Activated naive CD8-positive, alpha-beta T cell treated with anti-CD3 and anti-CD28 coated beads for 36 hours (primary cell): Measurements from ENCODE around the gene NEDD4L. TPM values are rescaled to one million over a fixed set of nuclear protein-coding genes. Genes with fewer than 3 reads are reported as not detected.

Experiments
- DNase-seq: peaks from one replicate; pipeline ENCODE4 v3.0.0; 2021
- H3K27ac Mint-ChIP-seq: one replicate; pipeline ENCODE4 v1.8.0; 2022; ENCODE audit warnings: mild to moderate bottlenecking, moderate library complexity, mixed read lengths
- H3K27me3 Mint-ChIP-seq: one replicate; pipeline ENCODE4 v1.8.0; 2022; ENCODE audit warnings: mild to moderate bottlenecking, mixed read lengths
- H3K36me3 Mint-ChIP-seq: one replicate; pipeline ENCODE4 v1.8.0; 2021; ENCODE audit warnings: mild to moderate bottlenecking, mixed read lengths
- H3K4me1 Mint-ChIP-seq: one replicate; pipeline ENCODE4 v1.8.0; 2021; ENCODE audit warnings: mixed read lengths
- H3K4me3 Mint-ChIP-seq: one replicate; pipeline ENCODE4 v1.8.0; 2022; ENCODE audit warnings: mild to moderate bottlenecking, moderate library complexity, mixed read lengths
- H3K9me3 Mint-ChIP-seq: one replicate; pipeline ENCODE4 v1.8.0; 2022; ENCODE audit warnings: mixed read lengths
- total RNA-seq, 2 experiments: library from RNA; stranded (reverse); gene quantifications; one replicate each; pipeline ENCODE4 v1.2.3, GENCODE V29; 2021

The NEDD4L gene
- total RNA-seq, 2 experiments from 2014 or later: 10.5 to 14.4 TPM

DNA sequence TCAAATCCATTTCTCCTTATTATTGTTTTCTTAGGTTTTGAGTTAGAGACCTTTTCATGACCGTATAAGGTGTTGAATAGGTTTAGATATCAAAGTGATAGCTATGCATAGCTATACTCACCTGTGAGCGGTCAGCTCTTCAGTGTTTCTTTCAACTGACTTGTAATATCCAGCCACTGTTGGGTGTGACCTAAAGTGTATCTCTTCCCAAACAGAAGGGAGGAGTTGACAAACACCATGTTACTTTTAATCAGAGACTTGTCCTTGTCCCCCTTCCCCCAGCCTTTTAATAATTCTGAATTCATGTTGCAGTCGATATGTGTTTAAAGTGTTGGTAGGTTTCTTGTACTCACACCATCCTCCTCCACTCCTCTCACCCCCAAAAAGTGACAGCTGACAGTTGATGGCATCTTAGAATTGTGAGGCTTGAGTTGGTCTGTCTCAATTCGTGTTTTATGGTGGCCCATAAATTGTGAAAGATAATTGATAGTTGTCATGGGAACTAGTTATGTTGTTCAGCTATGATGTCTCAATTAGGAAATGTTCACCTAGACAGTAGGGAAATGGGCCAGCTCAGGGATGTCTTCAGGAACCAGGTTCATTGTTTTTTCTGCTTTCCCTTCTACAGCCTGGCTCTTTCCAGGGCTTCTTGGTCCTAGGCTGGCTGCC lies 12.0 kb downstream of the NEDD4L start:
- DNase-seq: no peak
- Mint-ChIP-seq H3K4me3 (no peak overlapping the region), H3K4me1 (peaks cover 8% of the 10 kb centered on the region), H3K27ac (no peak overlapping the region), H3K36me3 (no peaks in the 10 kb centered on the region), H3K27me3 (no peaks in the 10 kb centered on the region), H3K9me3 (no peaks in the 10 kb centered on the region)

DNA sequence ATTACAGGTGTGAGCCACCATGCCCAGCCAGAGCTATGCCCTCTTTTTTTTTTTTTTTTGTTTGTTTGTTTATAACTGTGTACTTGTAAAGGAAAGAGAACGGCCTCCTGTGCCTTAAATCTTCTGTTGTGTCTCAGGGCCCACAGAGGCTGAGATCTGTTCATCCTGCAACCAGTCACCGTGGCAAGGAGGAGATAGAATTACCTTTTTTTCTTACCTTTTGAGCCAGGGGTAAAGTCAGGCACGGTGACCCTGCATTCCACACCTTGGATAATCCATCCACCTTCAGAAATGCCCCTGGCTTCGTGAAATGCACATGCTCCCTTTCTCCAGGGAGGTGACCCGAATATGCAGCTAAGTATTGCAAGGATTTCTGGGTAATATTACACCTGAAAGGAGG lies 12.8 kb downstream of the NEDD4L start:
- no peaks in the 10 kb centered on the region for H3K36me3 Mint-ChIP-seq
- no peak for DNase-seq
- H3K9me3 Mint-ChIP-seq: no peaks in the 10 kb centered on the region
- no peak overlapping the region for H3K4me3 Mint-ChIP-seq
- no peak overlapping the region for H3K27ac Mint-ChIP-seq
- H3K27me3 Mint-ChIP-seq: no peaks in the 10 kb centered on the region
- peaks cover 6% of the 10 kb centered on the region for H3K4me1 Mint-ChIP-seq

DNA sequence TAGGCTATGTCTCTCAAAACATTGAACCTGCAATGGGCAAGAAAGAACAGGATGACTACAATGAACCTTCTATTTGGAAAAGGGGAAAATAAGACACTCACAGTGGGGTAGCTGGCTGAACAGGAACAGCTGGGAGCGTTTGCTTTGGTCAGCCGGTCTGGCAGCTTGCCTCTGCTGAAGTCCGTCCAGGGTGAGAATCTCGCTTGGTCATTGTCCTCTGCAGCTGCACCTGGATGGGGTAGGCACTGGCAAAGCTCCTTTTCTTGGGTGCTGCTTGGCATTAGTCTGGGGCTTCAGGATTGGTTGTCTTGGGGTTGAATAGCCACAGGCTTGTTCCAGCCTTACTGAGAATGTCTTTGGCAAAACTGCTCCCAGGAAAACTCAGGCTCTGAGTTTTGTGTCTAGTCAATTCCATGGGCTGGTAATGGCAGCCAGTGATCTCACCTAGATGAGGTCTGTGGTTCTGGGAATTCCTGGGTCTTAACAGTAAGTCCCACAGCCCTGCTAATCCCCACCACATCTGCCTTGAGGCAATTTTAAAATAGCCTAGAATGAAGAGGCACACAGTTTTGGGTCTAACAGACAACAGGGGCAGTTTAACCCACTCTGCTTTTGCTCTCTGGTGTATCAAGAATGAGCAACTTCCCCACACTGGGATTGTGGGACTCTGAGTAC lies 13.4 kb downstream of the NEDD4L start:
- no peak for DNase-seq
- peaks cover 3% of the 10 kb centered on the region for H3K4me1 Mint-ChIP-seq
- H3K4me3 Mint-ChIP-seq: no peak overlapping the region
- no peak overlapping the region for H3K27ac Mint-ChIP-seq
- no peaks in the 10 kb centered on the region for H3K36me3 Mint-ChIP-seq
- H3K9me3 Mint-ChIP-seq: no peaks in the 10 kb centered on the region
- no peaks in the 10 kb centered on the region for H3K27me3 Mint-ChIP-seq

DNA sequence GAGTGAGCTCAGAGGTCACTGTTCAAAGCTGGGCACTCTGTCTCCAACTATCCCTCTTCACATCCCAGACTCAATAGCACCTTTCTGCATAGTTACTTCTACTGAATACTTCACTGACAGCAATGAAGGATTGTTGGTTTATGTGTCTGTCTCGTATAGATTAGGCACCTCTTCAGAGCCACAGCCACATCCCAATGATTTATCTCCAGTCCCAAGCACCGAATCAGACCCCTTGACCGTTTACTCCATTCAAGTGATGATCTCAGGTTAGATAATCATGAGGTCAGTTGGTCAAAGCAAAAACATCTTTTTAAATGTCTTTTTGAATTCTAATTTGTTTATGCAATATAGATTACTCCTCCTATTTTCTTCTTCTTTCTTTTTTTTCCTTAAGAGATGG lies 14.7 kb downstream of the NEDD4L start:
- no peak for DNase-seq
- Mint-ChIP-seq H3K36me3 (no peaks in the 10 kb centered on the region), H3K27me3 (no peaks in the 10 kb centered on the region), H3K4me3 (no peak overlapping the region), H3K9me3 (no peaks in the 10 kb centered on the region), H3K4me1 (peaks cover 3% of the 10 kb centered on the region), H3K27ac (no peak overlapping the region)

DNA sequence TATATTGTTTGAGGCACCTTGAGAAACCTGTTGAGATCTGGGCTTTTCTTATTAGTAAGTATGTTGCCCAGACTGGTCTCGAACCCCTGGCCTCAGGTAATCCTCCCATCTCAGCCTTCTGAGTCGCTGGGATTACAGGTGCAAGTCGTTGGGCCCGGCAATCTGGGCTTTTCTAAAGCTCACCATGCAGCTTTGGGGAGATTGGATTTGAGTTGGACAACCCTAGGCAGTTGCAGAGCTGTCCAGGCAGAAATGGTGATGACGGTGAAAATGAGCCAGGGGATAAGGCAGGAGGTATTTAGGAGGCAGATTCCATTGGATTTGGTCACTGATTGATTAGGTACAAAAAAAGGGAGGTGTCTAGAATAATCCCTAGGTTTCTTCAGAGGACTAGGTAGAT lies 16.2 kb downstream of the NEDD4L start:
- no peak for DNase-seq
- Mint-ChIP-seq H3K36me3 (no peaks in the 10 kb centered on the region), H3K4me1 (peaks cover 3% of the 10 kb centered on the region), H3K27ac (no peak overlapping the region), H3K27me3 (no peaks in the 10 kb centered on the region), H3K4me3 (no peak overlapping the region), H3K9me3 (no peaks in the 10 kb centered on the region)

DNA sequence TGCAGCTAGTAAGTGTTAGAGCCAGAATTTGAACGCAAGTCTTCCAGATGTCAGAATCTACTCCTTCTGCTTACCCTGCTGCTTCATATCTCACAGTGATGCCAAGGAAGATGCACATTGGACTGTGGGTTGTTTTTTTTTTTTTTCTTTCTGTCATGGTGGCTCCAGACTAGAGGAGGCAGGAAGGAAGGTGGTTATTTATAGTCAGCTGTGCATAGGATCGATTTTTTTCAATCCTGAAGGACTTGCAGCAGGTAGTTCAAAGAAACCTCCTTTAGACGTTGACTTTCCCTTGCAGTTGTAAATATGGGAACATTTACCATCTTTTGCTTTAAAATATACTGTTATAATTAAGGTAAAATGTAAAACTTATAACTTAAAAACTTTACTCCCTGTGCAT lies 17.3 kb downstream of the NEDD4L start:
- H3K4me1 Mint-ChIP-seq: peaks cover 3% of the 10 kb centered on the region
- no peaks in the 10 kb centered on the region for H3K27me3 Mint-ChIP-seq
- no peak for DNase-seq
- no peaks in the 10 kb centered on the region for H3K36me3 Mint-ChIP-seq
- H3K4me3 Mint-ChIP-seq: no peak overlapping the region
- no peaks in the 10 kb centered on the region for H3K9me3 Mint-ChIP-seq
- H3K27ac Mint-ChIP-seq: no peak overlapping the region

DNA sequence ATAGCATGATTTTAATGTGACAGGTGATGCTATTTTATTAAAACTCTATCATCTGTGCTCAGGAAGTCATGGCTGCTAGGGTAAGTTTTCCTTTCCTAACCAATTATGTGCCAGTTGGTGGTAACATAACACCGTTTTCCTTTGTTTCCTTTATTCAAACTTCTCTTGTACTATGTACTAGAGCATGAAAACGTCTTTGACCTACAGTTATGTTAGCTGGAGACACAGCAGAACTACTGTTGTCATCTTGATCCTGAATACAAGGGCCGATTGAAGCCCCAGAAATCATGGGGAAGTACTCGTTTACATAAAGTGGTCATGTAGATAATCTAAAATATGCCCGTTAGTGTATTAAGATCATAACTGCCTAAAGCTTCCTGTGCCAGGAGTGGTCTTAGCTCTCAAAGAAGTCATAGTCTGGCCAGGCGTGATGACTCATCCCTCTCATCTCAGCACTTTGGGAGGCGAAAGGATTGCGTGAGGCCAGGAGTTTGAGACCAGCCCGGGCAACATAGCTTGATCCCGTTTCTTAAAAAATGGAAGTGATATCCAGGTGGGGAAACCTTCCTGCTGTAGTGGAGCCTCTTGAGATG lies 20.5 kb downstream of the NEDD4L start:
- Mint-ChIP-seq H3K9me3 (no peaks in the 10 kb centered on the region), H3K27ac (no peak overlapping the region), H3K4me1 (no peaks in the 10 kb centered on the region), H3K27me3 (peaks cover 4% of the 10 kb centered on the region), H3K4me3 (no peak overlapping the region), H3K36me3 (no peaks in the 10 kb centered on the region)
- no peak for DNase-seq

DNA sequence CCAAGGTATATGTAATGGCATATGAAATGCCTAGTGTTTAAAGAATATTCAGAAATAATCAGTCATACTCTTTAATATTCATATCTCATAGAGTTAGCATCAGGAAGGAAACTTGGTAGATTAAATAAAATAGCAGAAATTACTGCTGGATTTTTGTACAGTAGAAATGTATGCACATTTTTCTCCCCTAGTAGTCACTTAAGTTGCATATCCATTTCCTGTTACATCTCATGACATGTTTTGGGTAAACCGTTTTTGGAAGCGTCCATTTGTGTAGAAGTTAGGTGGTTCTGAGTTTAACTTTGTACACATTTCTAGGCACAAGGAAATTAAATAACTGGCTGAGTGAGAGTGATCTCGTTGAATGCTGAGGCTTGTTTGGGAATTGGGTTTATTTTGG lies 21.9 kb downstream of the NEDD4L start:
- H3K4me3 Mint-ChIP-seq: no peak overlapping the region
- no peak for DNase-seq
- H3K36me3 Mint-ChIP-seq: no peaks in the 10 kb centered on the region
- H3K27ac Mint-ChIP-seq: no peak overlapping the region
- H3K9me3 Mint-ChIP-seq: no peaks in the 10 kb centered on the region
- H3K4me1 Mint-ChIP-seq: no peaks in the 10 kb centered on the region
- peaks cover 4% of the 10 kb centered on the region for H3K27me3 Mint-ChIP-seq

DNA sequence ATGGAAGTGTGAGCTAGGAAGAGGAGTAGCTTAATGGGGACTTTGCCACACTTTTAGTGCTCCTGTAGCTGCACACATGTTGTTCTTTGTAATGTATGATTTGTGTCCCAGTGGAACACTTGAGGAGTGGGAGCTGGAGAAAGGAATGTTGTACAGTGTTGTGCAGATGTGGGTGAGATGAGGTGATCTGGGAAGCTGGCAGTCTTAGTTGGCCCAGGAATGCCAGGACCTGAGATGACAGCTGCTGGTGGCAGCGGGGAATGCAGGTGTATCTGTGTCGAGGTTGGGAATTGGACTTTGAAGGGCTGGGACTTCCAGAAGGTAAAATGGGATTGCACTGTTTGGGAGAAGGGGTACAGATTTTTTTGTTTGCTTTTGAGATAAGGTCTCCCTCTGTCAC lies 23.6 kb downstream of the NEDD4L start:
- Mint-ChIP-seq H3K36me3 (no peaks in the 10 kb centered on the region), H3K4me3 (no peak overlapping the region)
- no peak for DNase-seq

DNA sequence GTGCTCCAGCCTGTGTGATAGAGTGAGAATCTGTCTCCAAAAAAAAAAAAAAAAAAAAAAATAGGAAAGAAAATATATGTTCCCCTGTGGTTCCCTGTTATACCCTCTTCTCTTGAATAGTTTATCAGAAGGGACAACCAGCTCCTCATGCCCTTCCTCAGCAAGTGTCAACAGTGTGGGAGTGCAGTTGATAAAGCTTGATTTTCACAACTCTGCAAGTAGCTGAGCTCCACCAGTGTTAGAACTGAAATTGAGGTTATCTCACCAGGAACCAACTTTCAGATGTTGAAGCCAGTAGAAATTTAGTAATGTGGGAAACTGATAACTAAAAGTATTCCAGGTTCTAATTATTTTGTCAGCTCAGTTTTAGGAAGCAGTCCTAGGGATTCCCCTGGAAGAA lies 25.1 kb downstream of the NEDD4L start:
- no peak for DNase-seq
- Mint-ChIP-seq H3K9me3 (no peaks in the 10 kb centered on the region), H3K36me3 (no peaks in the 10 kb centered on the region), H3K27me3 (peaks cover 4% of the 10 kb centered on the region), H3K4me1 (no peaks in the 10 kb centered on the region), H3K4me3 (no peak overlapping the region), H3K27ac (no peak overlapping the region)

More for the DNA sequence above, 23.6 kb downstream of the NEDD4L start:
- Mint-ChIP-seq H3K27me3 (peaks cover 4% of the 10 kb centered on the region), H3K9me3 (no peaks in the 10 kb centered on the region), H3K4me1 (no peaks in the 10 kb centered on the region), H3K27ac (no peak overlapping the region)

DNA sequence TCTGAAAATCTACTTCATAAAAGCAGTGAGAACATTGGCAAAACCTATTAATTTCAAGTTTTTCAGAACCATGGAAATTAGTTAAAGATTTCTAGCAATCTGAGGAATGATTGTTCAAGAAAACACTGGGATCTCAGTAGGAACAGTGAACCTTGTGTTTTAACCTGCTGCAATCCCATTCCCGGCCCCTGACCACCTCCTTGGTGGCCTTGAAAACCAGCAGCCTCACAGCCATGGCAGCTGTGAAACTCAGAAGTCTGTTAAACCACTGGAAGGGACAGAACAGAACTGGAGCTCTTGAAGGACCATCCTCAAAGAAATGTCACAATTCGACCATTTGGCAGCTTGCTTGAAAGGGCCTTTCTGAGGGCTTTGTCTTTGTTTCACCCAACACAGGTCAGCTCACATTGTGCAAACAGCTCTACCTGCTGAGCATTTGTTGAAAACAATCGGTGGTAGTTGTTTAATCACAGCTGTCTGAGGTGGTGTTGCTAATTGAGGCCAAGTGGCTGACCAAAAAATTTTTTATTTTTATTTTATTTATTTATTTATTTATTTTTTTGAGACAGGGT lies 25.8 kb downstream of the NEDD4L start:
- DNase-seq: no peak
- Mint-ChIP-seq H3K27me3 (peaks cover 4% of the 10 kb centered on the region), H3K4me3 (no peak overlapping the region), H3K4me1 (no peaks in the 10 kb centered on the region), H3K36me3 (no peaks in the 10 kb centered on the region), H3K27ac (no peak overlapping the region), H3K9me3 (no peaks in the 10 kb centered on the region)

DNA sequence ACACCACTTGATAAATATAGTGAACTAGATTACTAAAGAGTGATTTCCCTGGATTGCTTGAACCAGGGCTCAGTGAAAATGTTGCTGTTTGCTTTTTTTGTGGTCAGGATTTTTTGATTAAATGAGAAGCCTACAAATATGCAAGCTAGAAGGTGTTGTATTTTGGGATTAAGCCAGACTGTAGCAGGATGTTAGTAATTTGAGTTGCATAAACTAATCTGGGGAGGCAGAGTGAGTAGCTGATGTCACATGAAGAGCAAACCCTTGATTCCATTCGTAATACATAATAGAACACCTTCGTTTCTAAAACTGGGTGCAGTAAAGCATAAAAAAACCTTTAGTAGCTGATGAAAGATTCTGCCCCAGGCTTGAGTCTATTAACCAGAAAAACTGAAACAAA lies 32.0 kb downstream of the NEDD4L start:
- no peak for DNase-seq
- no peaks in the 10 kb centered on the region for H3K27me3 Mint-ChIP-seq
- no peaks in the 10 kb centered on the region for H3K9me3 Mint-ChIP-seq
- no peak overlapping the region for H3K4me3 Mint-ChIP-seq
- no peaks in the 10 kb centered on the region for H3K4me1 Mint-ChIP-seq
- no peaks in the 10 kb centered on the region for H3K36me3 Mint-ChIP-seq
- no peak overlapping the region for H3K27ac Mint-ChIP-seq

DNA sequence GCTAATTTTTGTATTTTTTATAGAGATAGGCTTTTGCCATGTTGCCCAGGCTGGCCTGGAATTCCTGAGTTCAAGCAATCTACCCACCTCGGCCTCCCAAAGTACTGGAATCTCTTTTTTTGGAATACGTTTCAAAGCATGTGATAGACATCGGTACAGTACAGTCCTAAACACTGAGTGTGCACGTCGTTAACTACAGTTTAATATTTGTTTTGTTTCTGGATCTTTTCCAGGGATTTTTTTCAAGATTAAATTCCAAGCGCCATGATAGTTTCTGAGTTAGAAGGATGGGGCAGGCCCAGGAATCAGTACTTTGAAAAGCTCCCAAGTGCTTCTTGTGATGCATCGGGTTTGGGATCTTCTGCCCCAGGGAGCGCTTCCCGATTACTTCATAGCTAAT lies 33.3 kb downstream of the NEDD4L start:
- Mint-ChIP-seq H3K4me1 (no peaks in the 10 kb centered on the region), H3K27me3 (no peaks in the 10 kb centered on the region), H3K9me3 (no peaks in the 10 kb centered on the region), H3K36me3 (no peaks in the 10 kb centered on the region), H3K4me3 (no peak overlapping the region), H3K27ac (no peak overlapping the region)
- no peak for DNase-seq

DNA sequence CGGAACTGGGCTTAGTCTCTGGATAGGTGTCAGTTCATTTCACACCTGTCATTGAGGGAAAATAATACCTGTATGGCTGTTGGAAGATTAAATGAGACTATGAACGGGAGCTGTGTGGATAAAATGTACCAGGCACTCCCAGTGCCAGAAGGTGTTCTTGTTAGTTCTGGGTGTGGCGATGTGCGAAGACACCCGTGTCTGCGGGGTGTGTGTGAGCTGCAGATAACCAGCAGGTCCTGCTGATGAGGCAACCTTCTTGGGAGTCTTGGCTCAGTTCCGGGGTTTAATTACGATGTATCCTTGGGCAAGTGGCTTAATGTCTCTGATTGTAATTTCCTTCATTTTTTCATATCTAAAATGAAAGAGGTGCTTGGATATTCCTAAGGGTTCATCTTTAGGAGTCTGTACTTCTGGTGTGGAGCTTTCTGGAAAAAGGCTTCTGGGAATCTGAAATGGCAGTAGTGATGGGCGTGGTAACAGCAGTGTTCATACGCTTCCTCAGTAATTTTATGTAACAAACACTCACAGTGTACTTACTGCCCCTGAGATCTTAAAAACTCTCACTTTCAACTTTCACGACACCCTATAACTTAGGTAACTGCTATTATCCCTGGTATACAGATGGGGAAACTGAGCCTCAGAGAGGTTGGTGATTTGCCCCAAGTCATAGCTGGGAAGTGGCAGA lies 35.0 kb downstream of the NEDD4L start:
- Mint-ChIP-seq H3K36me3 (no peaks in the 10 kb centered on the region), H3K27ac (no peak overlapping the region), H3K27me3 (peaks cover 3% of the 10 kb centered on the region), H3K4me3 (no peak overlapping the region), H3K4me1 (no peaks in the 10 kb centered on the region), H3K9me3 (peaks cover 2% of the 10 kb centered on the region)
- DNase-seq: no peak

DNA sequence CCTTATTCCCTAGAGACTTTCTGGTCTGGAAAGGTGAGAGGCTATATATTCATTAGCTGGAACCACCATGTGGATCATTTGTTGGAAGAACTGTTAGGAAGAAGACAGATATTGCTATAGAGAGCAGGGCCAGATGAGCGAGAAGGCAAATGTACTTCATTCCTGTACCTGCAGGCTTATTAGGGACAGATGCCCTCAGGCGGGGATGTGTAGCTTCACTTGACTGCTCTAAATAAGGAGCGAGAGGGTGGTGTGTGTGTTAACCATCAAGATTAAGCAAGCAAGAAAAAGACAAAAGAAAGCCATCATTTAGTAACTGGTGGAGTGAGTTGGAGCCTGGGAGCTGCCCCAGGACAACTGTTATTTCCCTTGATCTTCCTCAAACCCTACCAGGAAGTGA lies 36.4 kb downstream of the NEDD4L start:
- Mint-ChIP-seq H3K4me1 (no peaks in the 10 kb centered on the region), H3K4me3 (no peak overlapping the region), H3K36me3 (peaks cover 4% of the 10 kb centered on the region), H3K27me3 (peaks cover 3% of the 10 kb centered on the region), H3K9me3 (peaks cover 2% of the 10 kb centered on the region), H3K27ac (no peak overlapping the region)
- no peak for DNase-seq
